Activated CD4-positive, alpha-beta T cell treated with anti-CD3 and anti-CD28 coated beads, Interleukin-2, amount 10 ng/mL, durations not matched to agents 24 days and 14 days (primary cell): ENCODE results near the gene BCAS4. TPM values are rescaled to one million over a fixed set of nuclear protein-coding genes. Genes with fewer than 3 reads are reported as not detected.

Experiments used
- DNase-seq: peaks from one replicate; pipeline ENCODE4 v3.0.0; 2022
- H3K27ac Mint-ChIP-seq: one replicate; pipeline ENCODE4 v1.8.0; 2022; ENCODE audit warnings: mild to moderate bottlenecking, mixed read lengths
- H3K27me3 Mint-ChIP-seq: one replicate; pipeline ENCODE4 v1.8.0; 2022; ENCODE audit warnings: mixed read lengths
- H3K36me3 Mint-ChIP-seq: one replicate; pipeline ENCODE4 v1.8.0; 2022; ENCODE audit warnings: low read depth, mild to moderate bottlenecking, mixed read lengths
- H3K4me1 Mint-ChIP-seq: one replicate; pipeline ENCODE4 v1.8.0; 2021; ENCODE audit warnings: mixed read lengths
- H3K4me3 Mint-ChIP-seq: one replicate; pipeline ENCODE4 v1.8.0; 2022; ENCODE audit warnings: mild to moderate bottlenecking, moderate library complexity, mixed read lengths
- H3K9me3 Mint-ChIP-seq: one replicate; pipeline ENCODE4 v1.8.0; 2021; ENCODE audit warnings: mixed read lengths
- intact Hi-C: fragments of 100-400 bp; cut with micrococcal nuclease; formaldehyde crosslinking; loops from one replicate; pipeline ENCODE4 v1.15.1; 2023
- total RNA-seq: library from RNA; stranded (reverse); gene quantifications from 2 replicates; pipeline ENCODE4 v1.2.3, GENCODE V29; 2022

The BCAS4 gene
- total RNA-seq, 1 donor from 2014 or later = 8.4 TPM

DNA sequence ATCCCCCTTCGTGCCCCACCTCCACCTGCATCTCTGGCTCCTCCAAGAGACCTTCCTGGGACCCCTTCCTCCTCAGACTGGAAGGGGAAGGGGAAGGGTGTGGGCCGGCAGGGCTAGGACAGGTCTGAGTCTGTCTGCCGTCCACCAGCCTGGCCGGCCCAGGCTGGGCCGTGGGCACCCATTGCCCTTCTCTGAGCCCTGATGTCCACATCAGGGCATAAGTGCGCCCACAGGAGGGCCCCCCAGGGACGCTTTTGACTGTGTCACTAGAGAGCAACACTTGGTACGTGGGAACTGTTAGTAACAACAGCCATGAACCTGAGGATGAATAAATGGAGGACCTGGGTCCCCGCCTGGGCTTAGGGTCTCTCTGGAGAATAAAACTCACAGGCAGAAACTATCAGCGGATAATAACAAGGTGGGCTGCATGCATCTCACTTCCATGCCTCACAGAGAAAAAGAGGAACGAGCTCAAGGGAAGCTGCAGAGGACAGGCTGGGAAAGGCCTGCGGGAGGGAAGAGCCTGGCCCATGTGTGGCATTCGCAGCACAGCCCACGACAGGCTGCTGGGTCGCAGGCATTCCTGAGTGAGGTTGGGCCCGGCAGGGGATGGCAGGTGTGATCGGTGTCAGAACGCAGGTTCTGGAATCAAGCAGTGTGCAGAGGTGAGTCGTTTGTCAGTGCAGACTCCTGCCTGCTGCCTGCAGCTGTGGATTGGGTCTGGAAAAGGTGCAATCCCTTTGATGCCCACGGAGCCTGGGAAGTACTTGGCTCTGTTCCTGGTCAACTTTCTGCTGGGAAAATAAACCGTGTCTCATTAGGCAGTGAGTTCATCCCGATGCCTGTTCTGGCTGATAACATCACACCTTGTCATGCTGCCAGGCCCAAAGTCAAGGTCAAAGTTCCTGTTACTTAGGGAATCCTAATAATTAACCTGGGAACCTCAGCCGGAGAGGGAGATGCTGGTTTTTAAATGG, 60.9 kb downstream of the BCAS4 start:
- H3K27me3 Mint-ChIP-seq = no peaks in the 10 kb centered on the region
- DNase-seq = no peak
- no peak overlapping the region for H3K27ac Mint-ChIP-seq
- H3K36me3 Mint-ChIP-seq = no peaks in the 10 kb centered on the region
- no peak overlapping the region for H3K4me3 Mint-ChIP-seq
- intact Hi-C loops = no loop called here
- H3K4me1 Mint-ChIP-seq = peaks cover 2% of the 10 kb centered on the region
- H3K9me3 Mint-ChIP-seq = no peaks in the 10 kb centered on the region

DNA sequence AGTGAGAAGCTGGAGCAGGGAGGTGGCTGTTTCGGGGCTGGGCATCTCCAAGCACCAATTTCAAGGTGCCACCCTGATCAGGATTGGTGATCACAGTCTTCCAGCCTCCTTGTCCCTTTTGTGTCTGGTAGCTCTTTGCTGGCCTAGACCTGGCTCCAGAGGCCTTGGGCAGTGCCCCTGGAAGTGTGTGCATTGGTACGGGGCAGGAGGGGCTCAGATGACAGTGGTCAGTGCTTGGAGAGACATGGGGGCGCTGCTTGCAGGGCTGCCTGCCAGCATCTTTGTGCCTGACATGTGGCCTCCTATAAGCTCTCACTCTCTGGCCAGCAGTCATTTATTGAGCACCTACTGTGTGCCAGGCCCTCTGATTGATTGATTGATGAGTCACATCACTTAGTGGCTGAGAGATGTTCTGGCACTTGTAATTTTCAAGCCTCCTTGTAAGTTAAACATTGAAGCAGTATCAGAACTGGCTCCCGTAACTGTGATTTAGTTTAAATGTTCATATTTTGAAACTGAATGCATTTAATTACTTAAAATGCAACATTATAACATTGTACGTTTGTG, 61.7 kb downstream of the BCAS4 start:
- intact Hi-C loops = no loop called here
- no peak overlapping the region for H3K4me3 Mint-ChIP-seq

DNA sequence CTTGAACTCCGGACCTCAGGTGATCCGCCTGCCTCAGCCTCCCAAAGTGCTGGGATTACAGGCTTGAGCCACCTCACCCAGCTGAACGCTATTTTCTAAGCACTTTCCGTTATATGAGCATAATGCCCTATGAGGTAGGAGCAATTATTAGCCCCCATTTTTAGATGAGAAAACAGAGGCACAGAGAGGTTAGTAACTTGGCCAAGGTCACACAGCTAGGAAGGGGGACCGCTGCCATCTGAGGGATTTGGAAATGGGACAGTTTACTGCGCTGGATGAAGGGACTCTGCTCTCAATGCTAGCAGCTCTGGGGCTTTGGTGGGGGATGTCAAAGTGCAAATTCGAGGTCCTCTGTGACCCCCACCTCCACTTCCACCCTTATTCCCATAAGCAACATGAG, 62.5 kb downstream of the BCAS4 start:
- Mint-ChIP-seq H3K9me3 (no peaks in the 10 kb centered on the region), H3K27ac (no peak overlapping the region), H3K27me3 (no peaks in the 10 kb centered on the region), H3K4me1 (peaks cover 2% of the 10 kb centered on the region), H3K4me3 (no peak overlapping the region), H3K36me3 (no peaks in the 10 kb centered on the region)
- DNase-seq = no peak
- intact Hi-C loops = no loop called here

More for the DNA sequence above, 61.7 kb downstream of the BCAS4 start:
- H3K4me1 Mint-ChIP-seq = peaks cover 2% of the 10 kb centered on the region
- no peak overlapping the region for H3K27ac Mint-ChIP-seq
- H3K36me3 Mint-ChIP-seq = no peaks in the 10 kb centered on the region
- H3K9me3 Mint-ChIP-seq = no peaks in the 10 kb centered on the region
- DNase-seq = no peak
- H3K27me3 Mint-ChIP-seq = no peaks in the 10 kb centered on the region

DNA sequence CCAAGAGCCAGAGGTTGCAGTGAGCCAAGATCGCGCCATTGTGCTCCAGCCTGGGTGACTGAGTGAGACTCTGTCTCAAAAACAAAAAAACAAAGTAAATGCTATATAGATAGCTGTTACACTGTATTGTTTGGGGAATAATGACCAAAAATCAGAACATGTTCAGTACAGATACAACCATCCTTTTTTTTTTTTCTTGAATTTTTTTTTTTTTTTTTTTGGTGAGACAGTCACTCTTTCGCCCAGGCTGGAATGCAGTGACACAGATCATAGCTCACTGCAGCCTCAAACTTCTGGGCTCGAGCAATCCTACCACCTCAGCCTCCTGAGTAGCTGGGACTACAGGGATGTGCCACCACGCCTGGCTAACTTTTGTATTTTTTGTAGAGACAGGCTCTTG, 63.7 kb downstream of the BCAS4 start:
- peaks cover 2% of the 10 kb centered on the region for H3K4me1 Mint-ChIP-seq
- H3K4me3 Mint-ChIP-seq = no peak overlapping the region
- intact Hi-C loops = no loop called here
- no peaks in the 10 kb centered on the region for H3K27me3 Mint-ChIP-seq
- no peaks in the 10 kb centered on the region for H3K9me3 Mint-ChIP-seq
- no peak overlapping the region for H3K27ac Mint-ChIP-seq
- H3K36me3 Mint-ChIP-seq = no peaks in the 10 kb centered on the region
- DNase-seq = no peak

DNA sequence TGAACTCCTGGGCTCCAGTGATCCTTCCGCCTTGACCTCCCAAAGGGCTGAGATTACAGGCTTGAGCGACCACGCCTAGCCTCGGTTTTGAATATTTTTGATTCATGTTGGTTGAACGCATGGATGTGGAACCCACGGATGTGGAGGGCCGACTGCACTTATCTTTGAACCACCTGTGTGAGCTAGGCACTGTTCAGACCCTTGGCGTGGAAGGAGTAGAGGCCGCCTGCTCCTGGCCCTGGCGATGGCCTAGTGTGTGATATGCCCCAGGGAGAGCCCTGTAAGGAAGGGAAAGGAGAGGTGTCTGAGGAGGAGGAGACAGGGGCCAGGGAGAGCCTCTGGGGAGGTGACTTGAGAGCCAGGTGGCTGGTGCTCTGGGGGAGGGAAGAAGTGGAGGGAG, 64.3 kb downstream of the BCAS4 start:
- no peak overlapping the region for H3K27ac Mint-ChIP-seq

DNA sequence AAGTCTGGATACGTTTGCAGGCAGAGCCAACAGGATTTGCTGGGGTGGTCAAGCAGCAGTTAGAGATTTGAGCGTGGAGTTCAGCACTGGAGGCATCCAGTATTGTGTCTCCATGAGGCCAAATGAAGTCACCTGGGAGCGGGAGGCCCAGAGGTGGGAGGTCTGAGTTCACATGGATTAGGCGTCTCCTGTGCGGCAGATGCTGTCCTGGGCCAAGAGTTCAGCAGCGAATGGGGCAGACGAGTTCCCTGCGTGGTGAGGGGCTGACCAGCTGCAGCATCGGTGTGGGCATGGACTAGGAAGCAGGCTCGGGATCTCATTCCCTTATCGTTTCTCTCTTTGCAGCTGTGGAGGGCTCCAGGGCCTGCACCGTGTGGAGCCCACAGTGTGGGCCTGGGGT, 66.2 kb downstream of the BCAS4 start:
- Mint-ChIP-seq H3K4me3 (no peak overlapping the region), H3K36me3 (no peaks in the 10 kb centered on the region), H3K4me1 (no peaks in the 10 kb centered on the region), H3K27ac (no peak overlapping the region), H3K27me3 (no peaks in the 10 kb centered on the region), H3K9me3 (no peaks in the 10 kb centered on the region)
- intact Hi-C loops = no loop called here
- no peak for DNase-seq

More for the DNA sequence above, 64.3 kb downstream of the BCAS4 start:
- intact Hi-C loops = no loop called here
- Mint-ChIP-seq H3K4me1 (peaks cover 2% of the 10 kb centered on the region), H3K9me3 (no peaks in the 10 kb centered on the region), H3K36me3 (no peaks in the 10 kb centered on the region), H3K27me3 (no peaks in the 10 kb centered on the region), H3K4me3 (no peak overlapping the region)
- DNase-seq = no peak

DNA sequence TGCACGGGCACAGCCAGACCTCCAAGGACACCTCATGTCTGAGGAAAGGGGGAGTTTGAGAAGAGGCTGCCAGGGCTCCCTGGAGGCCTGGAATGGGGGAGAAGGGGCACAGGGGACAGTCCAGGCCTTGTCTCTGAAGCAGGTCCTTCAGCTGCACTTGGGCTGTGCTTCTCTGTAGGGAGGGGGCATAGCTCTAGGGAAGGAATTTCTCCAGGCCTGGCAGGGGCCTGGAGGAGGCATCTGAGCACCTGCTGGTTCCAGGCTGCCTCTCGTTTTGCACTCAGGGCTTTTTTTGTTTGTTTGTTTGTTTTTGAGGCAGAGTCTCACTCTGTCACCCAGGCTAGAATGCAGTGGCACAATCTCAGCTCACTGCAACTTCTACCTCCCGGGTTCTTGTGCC, 67.7 kb downstream of the BCAS4 start:
- H3K27ac Mint-ChIP-seq = no peak overlapping the region
- DNase-seq = no peak
- H3K4me1 Mint-ChIP-seq = no peaks in the 10 kb centered on the region
- no peaks in the 10 kb centered on the region for H3K36me3 Mint-ChIP-seq
- no peaks in the 10 kb centered on the region for H3K9me3 Mint-ChIP-seq
- no peak overlapping the region for H3K4me3 Mint-ChIP-seq
- no peaks in the 10 kb centered on the region for H3K27me3 Mint-ChIP-seq
- intact Hi-C loops = no loop called here

DNA sequence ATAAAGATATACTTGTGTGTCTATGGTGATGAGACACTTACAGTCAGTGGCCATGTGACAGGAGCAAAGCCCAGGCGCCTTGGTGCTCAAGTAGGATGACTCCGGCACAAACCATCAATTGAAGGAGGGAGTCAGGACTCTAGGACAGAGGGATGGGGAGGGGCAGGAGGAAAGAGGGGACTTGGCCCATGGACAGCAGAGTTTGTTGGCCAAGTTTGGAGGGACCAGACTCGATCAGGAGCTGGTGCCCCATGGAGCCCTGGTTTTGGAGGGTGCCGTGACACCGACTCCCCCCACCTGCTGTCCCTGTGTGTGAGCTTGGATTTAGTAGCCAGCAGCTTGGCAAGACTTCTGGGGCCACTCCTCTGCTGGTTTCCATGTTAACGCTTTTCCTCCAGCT, 70.3 kb downstream of the BCAS4 start:
- Mint-ChIP-seq H3K27ac (no peak overlapping the region), H3K27me3 (no peaks in the 10 kb centered on the region), H3K4me1 (no peaks in the 10 kb centered on the region), H3K4me3 (no peak overlapping the region), H3K9me3 (no peaks in the 10 kb centered on the region), H3K36me3 (no peaks in the 10 kb centered on the region)
- no peak for DNase-seq
- intact Hi-C loops = no loop called here

DNA sequence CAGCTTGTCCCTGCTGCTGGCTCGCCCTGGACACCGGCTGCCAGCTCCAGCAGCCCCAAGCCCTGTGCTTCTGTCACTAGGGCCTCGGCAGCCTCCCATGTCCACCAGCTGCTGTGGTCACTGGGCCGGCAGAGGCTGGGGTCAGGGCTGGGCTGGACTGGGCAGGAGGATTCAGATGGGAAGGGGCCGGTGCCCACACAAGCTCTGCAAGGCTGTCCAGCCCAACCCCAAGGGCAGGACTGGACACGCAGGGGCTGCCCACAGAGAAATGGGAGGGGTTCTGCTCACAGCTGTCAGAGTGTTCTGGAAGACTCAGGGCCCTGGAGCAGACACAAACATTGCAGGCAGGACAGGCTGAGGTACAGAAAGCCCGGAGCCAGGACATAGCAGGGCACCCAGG, 70.7 kb downstream of the BCAS4 start:
- H3K4me1 Mint-ChIP-seq = no peaks in the 10 kb centered on the region
- no peak overlapping the region for H3K27ac Mint-ChIP-seq
- H3K27me3 Mint-ChIP-seq = no peaks in the 10 kb centered on the region
- H3K36me3 Mint-ChIP-seq = no peaks in the 10 kb centered on the region
- no peak overlapping the region for H3K4me3 Mint-ChIP-seq
- no peak for DNase-seq
- no peaks in the 10 kb centered on the region for H3K9me3 Mint-ChIP-seq
- intact Hi-C loops = no loop called here

DNA sequence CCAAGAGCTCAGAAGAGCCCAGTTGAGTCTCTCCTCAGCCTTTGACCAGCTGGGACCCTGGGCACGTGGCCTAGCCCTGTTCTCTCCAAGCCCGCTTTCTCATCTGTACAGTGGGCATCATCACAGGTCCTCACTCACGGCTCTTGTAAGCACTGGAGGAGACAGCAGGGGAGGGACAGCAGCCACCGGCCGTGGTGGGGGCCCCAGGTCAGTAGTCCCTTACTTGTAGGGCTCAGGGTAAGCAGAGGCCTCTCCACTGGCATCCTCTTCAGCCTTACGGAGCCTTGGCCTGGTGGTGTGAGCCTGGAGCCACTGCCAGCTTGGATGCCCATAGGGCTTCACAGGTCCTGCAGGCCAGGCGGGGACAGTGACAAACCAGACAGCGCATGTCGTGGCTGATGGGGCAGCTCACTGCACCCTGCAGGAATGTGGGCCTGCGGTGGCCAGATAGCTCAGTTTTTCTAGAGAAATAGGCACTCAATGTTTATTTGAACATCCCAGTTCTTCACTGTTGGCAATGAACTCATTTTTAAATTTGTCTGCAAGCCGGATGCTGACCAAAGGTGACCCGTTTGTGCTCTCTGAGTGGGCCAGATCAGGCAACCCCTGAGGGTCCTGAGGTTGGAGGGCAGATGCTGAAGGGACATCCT, 71.3 kb downstream of the BCAS4 start:
- no peaks in the 10 kb centered on the region for H3K27me3 Mint-ChIP-seq
- no peak overlapping the region for H3K4me3 Mint-ChIP-seq
- no peaks in the 10 kb centered on the region for H3K9me3 Mint-ChIP-seq
- intact Hi-C loops = no loop called here
- no peaks in the 10 kb centered on the region for H3K36me3 Mint-ChIP-seq
- no peaks in the 10 kb centered on the region for H3K4me1 Mint-ChIP-seq
- DNase-seq = no peak
- H3K27ac Mint-ChIP-seq = no peak overlapping the region

DNA sequence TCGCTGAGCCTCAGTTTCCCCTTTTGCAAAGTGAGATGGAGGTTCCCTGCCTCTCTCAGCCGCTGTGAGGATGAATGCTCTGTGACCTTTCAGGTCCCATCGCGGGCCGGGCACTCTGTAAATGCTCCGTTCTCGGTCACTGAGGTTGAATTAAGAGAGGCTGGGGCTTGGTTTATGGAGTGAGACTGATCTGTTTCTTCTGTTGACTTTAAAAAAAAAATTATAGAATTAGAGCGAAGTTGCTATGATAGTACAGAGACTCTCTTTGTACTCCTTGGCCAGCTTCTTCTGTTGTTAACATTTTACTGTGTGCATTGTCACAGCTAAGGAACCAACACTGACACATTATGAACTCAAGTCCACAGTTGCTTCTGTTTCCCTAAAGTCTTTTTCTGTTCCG, 72.0 kb downstream of the BCAS4 start:
- H3K4me3 Mint-ChIP-seq = no peak overlapping the region
- no peak overlapping the region for H3K27ac Mint-ChIP-seq
- H3K27me3 Mint-ChIP-seq = no peaks in the 10 kb centered on the region
- H3K36me3 Mint-ChIP-seq = no peaks in the 10 kb centered on the region
- no peaks in the 10 kb centered on the region for H3K4me1 Mint-ChIP-seq
- intact Hi-C loops = no loop called here
- no peaks in the 10 kb centered on the region for H3K9me3 Mint-ChIP-seq
- DNase-seq = no peak

DNA sequence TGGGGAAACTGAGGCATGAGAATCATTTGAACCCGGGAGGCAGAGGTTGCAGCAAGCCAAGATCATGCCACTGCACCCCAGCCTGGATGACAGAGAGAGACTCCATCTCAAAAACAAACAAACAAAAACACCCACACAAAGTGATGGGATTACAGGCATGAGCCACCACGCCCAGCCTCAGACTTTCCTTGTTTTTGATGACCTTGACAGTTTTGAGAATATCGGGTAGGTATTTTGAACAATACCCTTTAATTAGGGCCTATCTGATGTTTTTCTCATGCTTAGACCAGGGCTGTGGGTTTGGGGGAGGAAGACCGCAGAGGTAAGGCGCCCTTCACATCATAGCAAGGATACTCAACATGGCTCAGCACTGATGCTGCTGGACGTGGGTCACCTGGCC, 72.9 kb downstream of the BCAS4 start:
- intact Hi-C loops = no loop called here
- Mint-ChIP-seq H3K27me3 (no peaks in the 10 kb centered on the region), H3K4me3 (no peak overlapping the region)

DNA sequence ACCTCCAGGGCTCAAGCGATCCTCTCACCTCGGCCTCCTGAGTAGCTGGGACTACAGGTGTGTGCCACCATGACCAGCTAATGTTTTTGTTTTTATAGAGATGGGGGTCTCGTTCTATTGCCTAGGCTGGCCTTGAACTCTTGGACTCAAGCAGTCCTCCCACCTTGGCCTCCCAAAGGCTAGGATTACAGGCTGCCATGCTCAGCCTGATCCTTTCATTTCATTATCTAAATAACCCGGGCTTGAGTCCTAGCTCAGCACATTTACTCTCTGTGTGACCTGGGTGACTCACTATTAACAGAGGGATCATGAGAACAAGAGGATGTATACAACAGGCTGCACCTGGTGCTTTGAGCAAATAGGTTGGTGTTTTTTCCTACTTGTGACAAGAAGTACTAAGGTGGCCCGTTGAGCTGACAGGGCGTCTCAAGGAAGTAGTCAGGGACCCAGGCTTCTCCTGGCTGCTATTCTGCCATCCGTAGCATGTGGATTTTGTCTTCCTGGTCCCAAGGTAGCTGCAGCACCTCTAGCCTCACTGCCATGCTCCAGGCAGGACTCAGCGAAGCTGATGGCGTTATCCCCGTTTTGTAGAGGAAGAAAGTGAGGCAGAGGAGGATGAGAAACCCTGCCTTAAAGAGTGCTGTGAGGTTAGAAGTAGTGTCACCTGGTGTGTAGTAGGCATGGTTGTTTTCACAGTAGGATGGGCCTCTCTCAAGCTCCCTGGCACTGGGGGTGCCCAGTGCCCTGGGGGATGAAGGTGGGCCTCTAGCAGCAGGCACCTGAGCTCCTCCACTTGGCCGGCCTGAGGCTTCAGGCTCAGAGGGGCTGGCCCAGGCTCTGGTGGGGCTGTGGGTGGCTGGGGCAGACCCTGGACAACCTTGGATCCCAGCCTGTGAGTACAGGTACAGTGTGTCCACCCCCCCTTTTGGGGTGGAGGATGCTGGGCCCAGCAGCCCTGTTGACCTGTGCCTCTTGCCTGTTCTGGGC, 73.9 kb downstream of the BCAS4 start:
- H3K4me1 Mint-ChIP-seq = no peaks in the 10 kb centered on the region
- no peak overlapping the region for H3K4me3 Mint-ChIP-seq
- DNase-seq = no peak
- intact Hi-C loops = no loop called here
- H3K27ac Mint-ChIP-seq = no peak overlapping the region
- H3K27me3 Mint-ChIP-seq = no peaks in the 10 kb centered on the region
- H3K9me3 Mint-ChIP-seq = no peaks in the 10 kb centered on the region
- H3K36me3 Mint-ChIP-seq = no peaks in the 10 kb centered on the region

More for the DNA sequence above, 72.9 kb downstream of the BCAS4 start:
- no peaks in the 10 kb centered on the region for H3K36me3 Mint-ChIP-seq
- no peaks in the 10 kb centered on the region for H3K9me3 Mint-ChIP-seq
- DNase-seq = no peak
- H3K4me1 Mint-ChIP-seq = no peaks in the 10 kb centered on the region
- H3K27ac Mint-ChIP-seq = no peak overlapping the region
